HCT116 (cell line): ENCODE results near the gene SPATA2L.

Experiments used
- CBX3 ChIP-seq: IDR thresholded peaks from 2 replicates; pipeline ENCODE4 v1.6.1; 2012; ENCODE audit warnings: low read depth
- EGR1 ChIP-seq: IDR thresholded peaks from 2 replicates; pipeline ENCODE4 v1.6.1; 2012; ENCODE audit warnings: low read depth
- FOSL1 ChIP-seq: IDR thresholded peaks from 2 replicates; pipeline ENCODE4 v1.6.1; 2012; ENCODE audit warnings: low read depth
- POLR2A ChIP-seq: IDR thresholded peaks from 2 replicates; pipeline ENCODE4 v1.7.0; 2011; ENCODE audit warnings: borderline replicate concordance; ENCODE audit not compliant: insufficient read depth, insufficient read length; ENCODE audit errors: extremely low read depth
- POLR2AphosphoS5 ChIP-seq: IDR thresholded peaks from 2 replicates; pipeline ENCODE4 v1.6.1; 2011; ENCODE audit warnings: mild to moderate bottlenecking, low read depth, low read length, moderate library complexity
- TF ChIP-seq, protein P1 (sequence below), 3 experiments: fragments of 200-600 bp in 1 of 3; sonication (generic) in 1 of 3; IDR thresholded peaks in 2 of 3; conservative IDR thresholded peaks in 1 of 3; 2 replicates each; pipeline ENCODE4 v1.5.1; 2012 to 2017; ENCODE audit warnings: low read depth in 2 of 3, low read length in 2 of 3, antibody characterized with exemption in 1 of 3, borderline replicate concordance in 1 of 3, control low read depth in 1 of 3, mild to moderate bottlenecking in 1 of 3, mixed read lengths in 1 of 3, mixed run types in 1 of 3, moderate library complexity in 1 of 3; ENCODE audit not compliant: insufficient read depth in 1 of 3
- TF ChIP-seq, protein P2 (sequence below): IDR thresholded peaks from 2 replicates; pipeline ENCODE4 v1.6.1; 2012; ENCODE audit warnings: low read depth
- TF ChIP-seq, protein P3 (sequence below): IDR thresholded peaks from 2 replicates; pipeline ENCODE4 v1.6.1; 2012

DNA sequence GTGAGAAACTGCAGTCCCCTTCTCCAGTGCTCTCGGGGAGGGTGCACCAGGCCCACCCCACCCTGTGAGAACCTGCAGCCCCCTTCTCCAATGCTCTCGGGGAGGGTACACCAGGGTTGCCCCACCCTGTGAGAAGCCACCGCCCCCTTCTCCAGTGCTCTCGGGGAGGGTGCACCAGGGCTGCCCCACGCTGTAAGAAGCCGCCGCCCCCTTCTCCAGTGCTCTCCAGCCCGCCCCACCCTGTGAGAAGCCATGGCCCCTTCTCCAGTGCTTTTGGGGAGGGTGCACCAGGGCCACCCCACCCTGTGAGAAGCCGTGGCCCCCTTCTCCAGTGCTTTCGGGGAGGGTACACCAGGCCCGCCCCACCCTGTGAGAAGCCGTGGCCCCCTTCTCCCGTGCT, 31.8 kb downstream of the SPATA2L start:
- TF ChIP-seq, protein P1, sequence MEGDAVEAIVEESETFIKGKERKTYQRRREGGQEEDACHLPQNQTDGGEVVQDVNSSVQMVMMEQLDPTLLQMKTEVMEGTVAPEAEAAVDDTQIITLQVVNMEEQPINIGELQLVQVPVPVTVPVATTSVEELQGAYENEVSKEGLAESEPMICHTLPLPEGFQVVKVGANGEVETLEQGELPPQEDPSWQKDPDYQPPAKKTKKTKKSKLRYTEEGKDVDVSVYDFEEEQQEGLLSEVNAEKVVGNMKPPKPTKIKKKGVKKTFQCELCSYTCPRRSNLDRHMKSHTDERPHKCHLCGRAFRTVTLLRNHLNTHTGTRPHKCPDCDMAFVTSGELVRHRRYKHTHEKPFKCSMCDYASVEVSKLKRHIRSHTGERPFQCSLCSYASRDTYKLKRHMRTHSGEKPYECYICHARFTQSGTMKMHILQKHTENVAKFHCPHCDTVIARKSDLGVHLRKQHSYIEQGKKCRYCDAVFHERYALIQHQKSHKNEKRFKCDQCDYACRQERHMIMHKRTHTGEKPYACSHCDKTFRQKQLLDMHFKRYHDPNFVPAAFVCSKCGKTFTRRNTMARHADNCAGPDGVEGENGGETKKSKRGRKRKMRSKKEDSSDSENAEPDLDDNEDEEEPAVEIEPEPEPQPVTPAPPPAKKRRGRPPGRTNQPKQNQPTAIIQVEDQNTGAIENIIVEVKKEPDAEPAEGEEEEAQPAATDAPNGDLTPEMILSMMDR (IDR thresholded peaks at IDR 0.05 in 2 of 3, conservative IDR thresholded peaks at IDR 0.05 in 1 of 3; ENCODE audit: borderline replicate concordance in 1 of 3, insufficient read depth in 1 of 3, low read depth in 2 of 3, low read length in 2 of 3), result no peak
- TF ChIP-seq POLR2AphosphoS5 (no peak), POLR2A (no peak), CBX3 (no peak), FOSL1 (no peak), EGR1 (no peak)
- TF ChIP-seq, protein P2, sequence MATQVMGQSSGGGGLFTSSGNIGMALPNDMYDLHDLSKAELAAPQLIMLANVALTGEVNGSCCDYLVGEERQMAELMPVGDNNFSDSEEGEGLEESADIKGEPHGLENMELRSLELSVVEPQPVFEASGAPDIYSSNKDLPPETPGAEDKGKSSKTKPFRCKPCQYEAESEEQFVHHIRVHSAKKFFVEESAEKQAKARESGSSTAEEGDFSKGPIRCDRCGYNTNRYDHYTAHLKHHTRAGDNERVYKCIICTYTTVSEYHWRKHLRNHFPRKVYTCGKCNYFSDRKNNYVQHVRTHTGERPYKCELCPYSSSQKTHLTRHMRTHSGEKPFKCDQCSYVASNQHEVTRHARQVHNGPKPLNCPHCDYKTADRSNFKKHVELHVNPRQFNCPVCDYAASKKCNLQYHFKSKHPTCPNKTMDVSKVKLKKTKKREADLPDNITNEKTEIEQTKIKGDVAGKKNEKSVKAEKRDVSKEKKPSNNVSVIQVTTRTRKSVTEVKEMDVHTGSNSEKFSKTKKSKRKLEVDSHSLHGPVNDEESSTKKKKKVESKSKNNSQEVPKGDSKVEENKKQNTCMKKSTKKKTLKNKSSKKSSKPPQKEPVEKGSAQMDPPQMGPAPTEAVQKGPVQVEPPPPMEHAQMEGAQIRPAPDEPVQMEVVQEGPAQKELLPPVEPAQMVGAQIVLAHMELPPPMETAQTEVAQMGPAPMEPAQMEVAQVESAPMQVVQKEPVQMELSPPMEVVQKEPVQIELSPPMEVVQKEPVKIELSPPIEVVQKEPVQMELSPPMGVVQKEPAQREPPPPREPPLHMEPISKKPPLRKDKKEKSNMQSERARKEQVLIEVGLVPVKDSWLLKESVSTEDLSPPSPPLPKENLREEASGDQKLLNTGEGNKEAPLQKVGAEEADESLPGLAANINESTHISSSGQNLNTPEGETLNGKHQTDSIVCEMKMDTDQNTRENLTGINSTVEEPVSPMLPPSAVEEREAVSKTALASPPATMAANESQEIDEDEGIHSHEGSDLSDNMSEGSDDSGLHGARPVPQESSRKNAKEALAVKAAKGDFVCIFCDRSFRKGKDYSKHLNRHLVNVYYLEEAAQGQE, result no peak
- TF ChIP-seq, protein P3, sequence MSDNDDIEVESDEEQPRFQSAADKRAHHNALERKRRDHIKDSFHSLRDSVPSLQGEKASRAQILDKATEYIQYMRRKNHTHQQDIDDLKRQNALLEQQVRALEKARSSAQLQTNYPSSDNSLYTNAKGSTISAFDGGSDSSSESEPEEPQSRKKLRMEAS, result no peak
